Measurements from ENCODE around the gene BTBD18. TPM values are rescaled to one million over a fixed set of nuclear protein-coding genes. Genes with fewer than 3 reads are reported as not detected.

The BTBD18 gene
- total and polyA plus RNA-seq, 2 of the 13 experiments (the other 11 are each of a cell fraction or from before 2014, with no cell fraction given): not detected

GRCh38 chr11:57712256-57713150 is 39.1 kb downstream of the BTBD18 start, which contains the start of gene TMX2 (continued):
- TF ChIP-seq ARID2 (CRISPR knock-in tag; IDR thresholded peaks at IDR 0.05; ENCODE audit: borderline replicate concordance) (peak; percentile 69; the same call in 1 of the 2 replicates), ZNF124 (CRISPR knock-in tag; IDR thresholded peaks at IDR 0.05) (no peak), ZNF609 (CRISPR knock-in tag; IDR thresholded peaks at IDR 0.05; ENCODE audit: borderline replicate concordance) (no peak), MAZ (IDR thresholded peaks at IDR 0.05; ENCODE audit: borderline replicate concordance, low read depth, low read length) (peak; percentile 85; the same call in 1 of the 2 replicates), MAZ (CRISPR knock-in tag; IDR thresholded peaks at IDR 0.05; ENCODE audit: low read depth) (no peak), DMTF1 (CRISPR knock-in tag; IDR thresholded peaks at IDR 0.05) (no peak), ZNF724P (CRISPR knock-in tag; IDR thresholded peaks at IDR 0.05; ENCODE audit: borderline replicate concordance) (0 out of 2 replicates have a peak, but pooled peaks have one; percentile 30), ZBTB33 (CRISPR knock-in tag; IDR thresholded peaks at IDR 0.05) (no peak), ZNF781 (CRISPR knock-in tag; IDR thresholded peaks at IDR 0.05; ENCODE audit: borderline replicate concordance, not compliant biosample characterization) (no peak), CREM (IDR thresholded peaks at IDR 0.05) (peak; percentile 97), CREM (CRISPR knock-in tag; IDR thresholded peaks at IDR 0.05) (no peak), STAT5B (CRISPR knock-in tag; IDR thresholded peaks at IDR 0.05) (no peak), ZBTB39 (CRISPR knock-in tag; IDR thresholded peaks at IDR 0.05) (no peak), DNMT1 (CRISPR knock-in tag; IDR thresholded peaks at IDR 0.05) (no peak), MNT (IDR thresholded peaks at IDR 0.05) (0 out of 2 replicates have a peak, but pooled peaks have one; percentile 2)

Data from HepG2 (cell line).